ENCODE measurements around the gene OGFOD3.

The OGFOD3 gene

DNA sequence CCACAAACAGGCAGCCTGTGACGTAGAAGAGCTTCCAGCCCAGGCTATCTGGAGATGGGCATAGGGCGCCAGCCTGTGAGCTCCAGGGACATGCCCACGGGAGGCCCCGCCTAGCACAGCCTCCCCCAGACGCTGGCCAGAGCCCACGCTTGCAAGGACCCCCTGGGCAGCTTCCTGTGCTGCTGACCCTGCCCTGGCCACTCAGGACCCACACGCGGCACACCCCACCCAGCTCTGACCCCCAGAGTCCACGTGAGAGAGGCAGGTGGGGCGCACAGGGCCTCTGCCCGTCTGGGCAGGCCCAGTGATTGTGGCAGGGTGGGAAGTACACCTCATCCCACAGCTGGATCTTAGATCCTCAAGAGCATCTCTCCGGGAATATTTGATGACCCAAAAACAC lies 28.3 kb upstream of the OGFOD3 start:
- no peak for DNase-seq (ENCODE audit: low spot score)

DNA sequence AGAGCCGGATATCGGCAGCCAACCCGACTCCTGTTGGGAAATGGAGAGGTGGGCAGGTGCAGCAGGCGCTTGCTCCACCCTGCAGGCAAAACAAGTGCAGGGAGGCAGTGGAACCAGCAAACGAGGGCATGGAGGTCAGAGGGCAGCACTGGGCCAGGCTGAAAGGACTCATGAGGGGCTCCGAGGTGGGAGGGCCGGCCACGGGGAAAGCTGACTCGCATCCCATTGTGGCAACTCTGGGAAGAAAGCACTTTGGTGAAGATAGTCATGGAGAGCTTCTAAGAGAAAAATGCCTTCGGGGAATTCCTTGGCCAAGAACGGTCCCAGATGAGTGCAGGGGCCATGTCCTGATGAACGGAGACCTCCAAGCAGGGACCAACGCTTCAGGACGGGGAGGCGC lies 27.7 kb upstream of the OGFOD3 start:
- no peak for DNase-seq (ENCODE audit: low spot score)

GRCh38 chr17:82445542-82445941 lies 27.2 kb upstream of the OGFOD3 start:
- DNase-seq (ENCODE audit: low spot score): no peak

DNA sequence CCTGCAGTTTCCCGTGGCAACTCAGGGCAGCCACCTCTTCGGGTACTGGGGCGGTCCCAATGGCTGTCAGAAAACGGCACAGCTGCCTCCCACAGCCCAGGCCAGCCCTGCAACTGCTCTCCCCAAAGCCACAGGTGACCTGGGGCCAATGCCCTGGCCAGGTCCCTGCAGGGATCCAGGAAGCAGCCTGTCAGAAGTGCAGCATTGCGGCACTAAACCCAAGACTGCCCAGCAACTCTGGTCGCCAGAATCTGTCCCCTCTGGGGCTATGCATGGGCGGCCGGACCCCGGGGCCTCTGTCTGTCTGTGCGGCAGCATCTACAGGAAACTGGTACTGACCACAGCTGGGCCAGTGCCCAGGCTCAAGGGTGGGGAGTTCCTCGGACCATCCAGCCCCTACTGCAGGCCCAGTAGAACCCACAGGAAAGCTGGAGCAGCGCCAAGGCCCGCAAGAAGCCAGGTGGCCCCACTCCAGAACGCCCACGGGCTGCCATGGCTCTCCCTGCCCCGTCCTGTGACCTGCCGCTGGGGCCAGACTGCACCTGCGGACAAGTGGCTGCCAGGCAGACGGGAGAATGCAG lies 26.6 kb upstream of the OGFOD3 start:
- no peak for DNase-seq (ENCODE audit: low spot score)

- no peak for DNase-seq (ENCODE audit: low spot score)
Measured at GRCh38 chr17:82444284-82444893, 26.0 kb upstream of the OGFOD3 start.

- DNase-seq (ENCODE audit: low spot score): no peak
Measured at GRCh38 chr17:82443465-82444283, 25.3 kb upstream of the OGFOD3 start.

DNA sequence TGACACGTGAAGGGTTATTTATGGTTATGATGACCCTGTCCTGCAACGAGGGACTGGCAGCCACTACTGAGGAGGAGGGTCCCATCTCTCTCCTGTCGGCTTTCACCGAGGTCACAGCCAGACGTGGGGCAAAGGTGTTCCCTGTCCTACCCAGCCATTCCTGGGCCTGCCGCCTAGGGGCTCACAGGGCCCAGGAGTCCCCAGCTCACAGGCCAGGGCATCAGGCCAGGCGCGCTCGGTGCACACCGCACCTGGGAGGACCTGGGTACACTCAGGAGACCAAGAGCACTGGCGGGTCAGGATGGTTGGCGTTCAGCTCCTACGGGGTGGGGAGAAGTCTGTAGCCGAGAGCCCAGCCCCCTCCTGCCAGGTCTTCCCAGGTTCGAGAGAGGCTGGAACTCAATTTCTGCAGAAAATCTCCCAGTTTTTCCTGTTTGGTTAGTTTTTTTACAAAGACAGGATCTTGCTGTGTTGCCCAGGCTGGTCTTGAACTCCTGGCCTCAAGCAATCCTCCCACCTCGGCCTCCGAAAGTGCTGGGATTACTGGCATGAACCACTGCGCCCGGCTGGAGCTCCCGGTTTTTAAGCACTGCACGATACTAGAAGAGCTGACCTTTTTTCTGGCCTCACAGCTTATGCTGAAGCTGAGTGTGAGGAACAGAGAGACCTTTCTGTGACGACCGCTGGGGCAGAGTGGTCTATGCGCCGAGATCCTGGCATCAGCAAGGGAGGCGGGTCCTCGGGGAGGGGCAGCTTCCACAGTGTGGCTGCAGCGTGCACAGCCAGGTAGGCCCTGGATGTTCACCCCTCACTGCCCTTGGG lies 24.5 kb upstream of the OGFOD3 start:
- no peak for DNase-seq (ENCODE audit: low spot score)

- no peak for DNase-seq (ENCODE audit: low spot score)
Measured at GRCh38 chr17:82441691-82442487, 23.5 kb upstream of the OGFOD3 start.

DNA sequence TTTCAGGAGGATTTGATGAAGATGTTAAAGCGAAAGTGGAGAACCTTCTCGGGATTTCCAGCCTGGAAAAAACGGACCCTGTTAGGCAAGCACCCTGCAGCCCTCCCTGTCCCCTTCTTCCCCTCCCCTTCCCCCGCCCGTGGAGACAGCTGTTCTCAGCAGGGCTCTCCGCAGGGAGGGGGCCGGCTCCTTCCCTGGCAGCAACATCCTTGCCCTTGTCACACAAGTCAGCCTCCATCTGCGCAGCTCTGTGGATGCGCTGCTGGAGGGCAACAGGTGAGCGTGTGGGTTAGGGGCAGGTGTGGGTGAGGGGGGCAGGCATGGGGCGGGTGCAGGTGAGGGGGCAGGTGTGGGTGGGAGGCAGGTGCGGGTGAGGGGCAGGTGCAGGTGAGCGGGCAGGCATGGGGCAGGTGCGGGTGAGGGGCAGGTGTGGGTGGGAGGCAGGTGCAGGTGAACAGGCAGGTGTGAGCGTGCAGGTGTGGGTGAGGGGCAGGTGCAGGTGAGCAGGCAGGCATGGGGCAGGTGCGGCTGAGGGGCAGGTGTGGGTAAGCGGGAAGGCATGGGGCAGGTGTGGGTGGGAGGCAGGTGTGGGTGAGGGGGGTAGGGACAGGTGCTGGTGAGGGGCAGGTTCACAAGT lies 22.7 kb upstream of the OGFOD3 start:
- no peak for DNase-seq (ENCODE audit: low spot score)

- DNase-seq (ENCODE audit: low spot score): no peak
Measured at GRCh38 chr17:82440469-82440981, 22.1 kb upstream of the OGFOD3 start.

DNA sequence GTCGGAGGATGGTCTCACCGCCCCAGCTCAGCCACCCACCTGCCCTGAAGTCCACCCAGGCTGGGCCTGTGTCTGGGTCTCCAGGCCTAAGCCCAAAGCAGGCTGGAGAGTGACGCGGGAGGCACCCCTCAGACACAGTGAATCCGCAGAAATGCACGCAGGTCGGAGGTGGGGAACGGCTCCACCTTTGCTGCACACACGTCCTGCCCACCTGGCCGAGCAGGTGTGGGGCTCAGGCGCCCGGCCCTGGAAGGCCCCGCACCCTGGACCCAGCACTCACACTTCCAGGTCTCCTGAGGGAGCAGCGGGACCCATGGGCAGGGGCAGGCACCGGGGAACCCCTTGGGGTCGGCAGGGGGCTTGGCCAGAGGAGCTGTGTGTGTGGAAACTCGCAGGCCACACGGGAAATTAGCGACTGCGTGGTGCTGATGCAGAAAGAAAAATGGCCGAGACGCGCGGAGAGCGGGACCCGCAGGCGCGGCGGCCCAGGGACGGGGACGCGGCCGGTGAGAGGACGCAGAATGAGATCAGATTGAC lies 21.5 kb upstream of the OGFOD3 start:
- no peak for DNase-seq (ENCODE audit: low spot score)

- DNase-seq (ENCODE audit: low spot score): no peak
Measured at GRCh38 chr17:82439194-82439828, 20.9 kb upstream of the OGFOD3 start.

GRCh38 chr17:82438401-82439193 lies 20.2 kb upstream of the OGFOD3 start:
- no peak for DNase-seq (ENCODE audit: low spot score)

- DNase-seq (ENCODE audit: low spot score): no peak
Measured at GRCh38 chr17:82437325-82437668, 18.9 kb upstream of the OGFOD3 start.

DNA sequence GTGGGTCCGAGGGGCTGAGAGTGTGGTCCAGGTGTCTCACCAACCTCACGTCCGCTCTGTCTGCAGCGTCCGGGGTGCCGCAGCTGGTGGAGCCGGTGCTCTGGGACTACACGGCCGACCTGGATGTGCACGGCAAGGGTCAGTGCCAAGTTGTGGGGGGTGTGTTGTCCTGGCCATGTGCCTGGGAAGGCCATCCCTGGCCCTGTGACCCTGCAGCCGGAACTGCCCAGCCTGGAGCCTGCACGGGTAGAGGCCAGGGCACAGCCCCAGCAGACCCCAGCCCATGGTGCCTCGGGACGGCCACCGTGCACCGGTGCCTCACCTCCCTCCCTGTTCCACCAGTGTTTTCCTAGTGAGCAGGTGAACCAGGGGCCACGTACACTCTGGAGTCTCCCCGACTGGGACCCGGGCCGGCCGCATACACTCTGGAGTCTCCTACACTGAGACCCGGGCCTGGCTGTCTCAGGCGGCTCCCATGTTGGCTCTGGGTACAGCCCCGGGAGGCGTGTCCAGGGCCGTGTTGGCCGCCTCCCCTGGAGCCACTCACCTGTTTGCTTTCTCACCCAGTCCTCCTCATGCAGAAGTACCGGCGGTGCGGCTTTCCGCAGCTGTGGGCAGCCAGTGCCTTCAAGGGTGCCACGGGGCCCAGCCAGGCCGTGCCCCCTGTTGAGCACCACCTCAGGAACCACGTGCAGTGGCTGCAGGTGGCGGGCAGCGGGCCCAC lies 18.4 kb upstream of the OGFOD3 start:
- no peak for DNase-seq (ENCODE audit: low spot score)

DNA sequence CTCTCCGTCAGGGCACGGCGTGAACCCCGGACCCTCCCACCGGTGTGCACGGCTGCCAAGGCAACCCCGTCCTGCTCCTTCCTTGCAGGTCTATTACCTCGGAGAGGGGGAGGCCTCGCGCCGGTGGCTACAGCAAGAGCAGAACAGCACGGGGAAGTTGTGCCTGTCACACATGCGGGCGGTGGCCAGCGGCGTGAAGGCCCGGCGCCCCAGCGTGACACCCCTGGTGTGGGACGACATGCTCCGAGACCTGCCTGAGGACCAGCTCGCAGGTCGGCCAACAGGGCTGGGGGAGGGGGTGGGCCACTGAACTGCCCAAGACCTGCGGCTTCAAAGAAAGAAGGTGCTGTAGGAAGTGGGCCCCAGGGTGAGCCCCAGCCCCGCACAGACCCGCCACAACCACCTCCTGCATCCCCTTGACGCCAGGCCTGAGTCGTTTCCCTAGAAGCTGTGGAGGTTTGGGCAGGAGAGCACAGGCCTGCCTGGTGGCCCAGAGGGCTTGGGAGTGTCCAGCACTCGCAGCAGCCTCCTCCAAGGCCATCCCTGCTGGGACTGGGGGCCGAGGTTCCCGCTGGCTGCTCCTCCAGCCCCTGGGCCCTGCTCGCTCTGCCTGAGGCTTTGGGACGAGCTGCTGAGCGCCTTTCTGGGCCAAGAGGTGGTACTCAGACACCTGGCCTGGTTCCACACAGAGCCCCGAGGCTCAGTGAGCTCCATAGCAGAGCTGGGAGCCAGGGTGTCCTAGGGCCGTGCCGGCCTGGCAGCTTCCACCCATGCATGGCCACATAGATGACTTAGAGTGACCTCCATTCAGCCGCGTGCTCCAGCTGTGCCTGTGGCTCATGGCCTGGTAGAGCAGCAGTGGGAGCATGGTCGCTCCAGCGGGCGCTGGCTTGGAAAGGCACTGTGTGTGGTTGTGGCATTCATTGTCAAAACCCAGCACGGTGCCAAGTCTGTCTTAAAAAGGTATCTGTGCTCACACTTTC lies 17.5 kb upstream of the OGFOD3 start:
- no peak for DNase-seq (ENCODE audit: low spot score)

- no peak for DNase-seq (ENCODE audit: low spot score)
Measured at GRCh38 chr17:82435103-82435502, 16.7 kb upstream of the OGFOD3 start.

DNA sequence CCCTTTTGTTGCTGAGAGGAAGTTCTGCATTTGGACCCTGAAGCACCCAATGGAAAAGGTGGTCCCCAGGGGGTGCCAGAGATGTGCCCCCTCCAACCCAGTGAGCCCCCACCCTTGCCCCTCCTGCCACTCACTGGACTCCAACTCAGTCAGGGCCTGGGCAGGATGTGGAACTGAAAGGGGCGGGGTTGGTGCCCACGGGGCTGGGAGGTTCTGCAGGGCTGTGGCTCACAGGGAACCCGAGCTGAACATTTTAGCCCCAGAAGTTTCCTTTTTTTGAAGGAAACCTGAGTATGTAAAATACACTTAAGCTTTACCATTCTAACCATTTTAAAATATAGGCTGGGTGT lies 15.8 kb upstream of the OGFOD3 start:
- no peak for DNase-seq (ENCODE audit: low spot score)

All from LoVo (cell line).